ENCODE results near the gene SPACA7. TPM values are rescaled to one million over a fixed set of nuclear protein-coding genes. Genes with fewer than 3 reads are reported as not detected.

Gene SPACA7
- total RNA-seq, 3 donors from 2014 or later (not counting 1 experiment from before 2014, with no cell fraction given): not detected

DNA sequence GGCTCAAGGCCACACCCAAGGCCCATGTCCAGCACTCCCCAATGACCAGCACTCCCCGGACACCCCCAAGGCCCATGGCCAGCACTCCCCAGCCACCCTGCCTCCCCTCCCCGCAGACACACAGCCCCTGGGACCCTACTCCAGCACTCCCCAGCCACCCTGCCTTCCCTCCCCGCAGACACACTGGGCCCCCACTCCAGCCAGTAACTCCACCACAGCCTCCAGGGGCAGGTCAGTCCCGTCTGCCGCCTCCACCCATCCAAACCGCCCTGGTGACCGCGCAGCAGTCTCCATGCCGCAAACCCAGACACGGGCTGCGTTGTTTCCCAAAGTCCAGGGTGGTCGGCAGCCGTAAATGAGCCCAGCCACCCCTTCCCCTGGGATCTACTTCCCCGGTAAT is 70.7 kb downstream of the SPACA7 start:
- Mint-ChIP-seq H3K4me1 (no peaks in the 10 kb centered on the region), H3K36me3 (no peaks in the 10 kb centered on the region), H3K27me3 (ENCODE audit: low read depth in 2 of 2) (peaks cover 8 to 11% of the 10 kb centered on the region in 2 donors), H3K4me3 (no peak overlapping the region), H3K27ac (no peak overlapping the region), H3K9me3 (no peaks in the 10 kb centered on the region)
- 82% methylated on average over 14 of the region's 14 CpGs for WGBS (ENCODE audit: insufficient coverage)
- intact Hi-C loops (cut with micrococcal nuclease): loop anchor here (10.0 kb wide), 1 partner anchor 972 kb away; no protein-coding TSS in a partner anchor
- Histone ChIP-seq H3K27ac (ENCODE audit: low read length) (no peak overlapping the region), H3K4me3 (ENCODE audit: low read length) (no peak overlapping the region), H3K27me3 (ENCODE audit: control insufficient read depth, insufficient read depth, low read length) (no peaks in the 10 kb centered on the region), H3K36me3 (ENCODE audit: control insufficient read depth, insufficient read depth, low read length) (no peaks in the 10 kb centered on the region), H3K9me3 (ENCODE audit: control insufficient read depth, insufficient read depth, low read length) (no peaks in the 10 kb centered on the region), H3K4me1 (ENCODE audit: control insufficient read depth, insufficient read depth, low read length) (no peaks in the 10 kb centered on the region)
- no peak for ATAC-seq
- peak in 1 of 2 donors; percentile 9 for DNase-seq
- TF ChIP-seq, protein P1, sequence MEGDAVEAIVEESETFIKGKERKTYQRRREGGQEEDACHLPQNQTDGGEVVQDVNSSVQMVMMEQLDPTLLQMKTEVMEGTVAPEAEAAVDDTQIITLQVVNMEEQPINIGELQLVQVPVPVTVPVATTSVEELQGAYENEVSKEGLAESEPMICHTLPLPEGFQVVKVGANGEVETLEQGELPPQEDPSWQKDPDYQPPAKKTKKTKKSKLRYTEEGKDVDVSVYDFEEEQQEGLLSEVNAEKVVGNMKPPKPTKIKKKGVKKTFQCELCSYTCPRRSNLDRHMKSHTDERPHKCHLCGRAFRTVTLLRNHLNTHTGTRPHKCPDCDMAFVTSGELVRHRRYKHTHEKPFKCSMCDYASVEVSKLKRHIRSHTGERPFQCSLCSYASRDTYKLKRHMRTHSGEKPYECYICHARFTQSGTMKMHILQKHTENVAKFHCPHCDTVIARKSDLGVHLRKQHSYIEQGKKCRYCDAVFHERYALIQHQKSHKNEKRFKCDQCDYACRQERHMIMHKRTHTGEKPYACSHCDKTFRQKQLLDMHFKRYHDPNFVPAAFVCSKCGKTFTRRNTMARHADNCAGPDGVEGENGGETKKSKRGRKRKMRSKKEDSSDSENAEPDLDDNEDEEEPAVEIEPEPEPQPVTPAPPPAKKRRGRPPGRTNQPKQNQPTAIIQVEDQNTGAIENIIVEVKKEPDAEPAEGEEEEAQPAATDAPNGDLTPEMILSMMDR (IDR thresholded peaks at IDR 0.05): no peak

DNA sequence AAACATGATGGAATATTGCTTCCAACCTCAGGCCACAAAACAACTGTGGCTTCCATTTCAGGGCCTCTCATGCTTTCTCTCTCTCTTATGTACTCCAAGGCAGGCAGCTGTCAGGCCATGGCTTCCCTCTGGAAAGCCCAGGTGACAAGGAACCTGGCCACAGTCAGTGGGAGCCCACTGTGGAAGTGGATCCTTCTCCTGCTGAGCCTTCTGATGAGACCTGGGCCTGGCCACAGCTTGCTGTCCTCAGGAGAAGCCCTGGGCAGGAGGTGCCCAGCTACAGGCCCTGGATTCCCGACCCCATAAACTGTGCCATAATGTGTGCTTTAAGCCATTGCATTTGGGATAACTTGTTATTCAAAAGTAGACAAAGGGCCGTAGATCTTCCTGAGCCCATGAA is 71.2 kb downstream of the SPACA7 start:
- Mint-ChIP-seq H3K4me3 (no peak overlapping the region), H3K9me3 (no peaks in the 10 kb centered on the region), H3K4me1 (no peaks in the 10 kb centered on the region), H3K36me3 (no peaks in the 10 kb centered on the region), H3K27ac (no peak overlapping the region), H3K27me3 (ENCODE audit: low read depth in 2 of 2) (peaks cover 8 to 11% of the 10 kb centered on the region in 2 donors)
- no peaks in the 10 kb centered on the region for H3K27me3 ChIP-seq (ENCODE audit: control insufficient read depth, insufficient read depth, low read length)
- H3K36me3 ChIP-seq (ENCODE audit: control insufficient read depth, insufficient read depth, low read length): no peaks in the 10 kb centered on the region
- TF ChIP-seq, protein P1 (IDR thresholded peaks at IDR 0.05): no peak
- 89% methylated on average over 2 of the region's 2 CpGs for WGBS (ENCODE audit: insufficient coverage)
- H3K27ac ChIP-seq (ENCODE audit: low read length): no peak overlapping the region
- ATAC-seq (no peak), DNase-seq (no peak)
- intact Hi-C loops (cut with micrococcal nuclease): loop anchor here (10.0 kb wide), 1 partner anchor 973 kb away; no protein-coding TSS in a partner anchor
- no peaks in the 10 kb centered on the region for H3K4me1 ChIP-seq (ENCODE audit: control insufficient read depth, insufficient read depth, low read length)
- H3K4me3 ChIP-seq (ENCODE audit: low read length): no peak overlapping the region
- no peaks in the 10 kb centered on the region for H3K9me3 ChIP-seq (ENCODE audit: control insufficient read depth, insufficient read depth, low read length)

GRCh38 chr13:112447761-112448603 is 71.8 kb downstream of the SPACA7 start:
- Histone ChIP-seq H3K36me3 (ENCODE audit: control insufficient read depth, insufficient read depth, low read length) (no peaks in the 10 kb centered on the region), H3K4me3 (ENCODE audit: low read length) (no peak overlapping the region), H3K27me3 (ENCODE audit: control insufficient read depth, insufficient read depth, low read length) (no peaks in the 10 kb centered on the region), H3K27ac (ENCODE audit: low read length) (no peak overlapping the region), H3K9me3 (ENCODE audit: control insufficient read depth, insufficient read depth, low read length) (no peaks in the 10 kb centered on the region), H3K4me1 (ENCODE audit: control insufficient read depth, insufficient read depth, low read length) (no peaks in the 10 kb centered on the region)
- Mint-ChIP-seq H3K4me1 (no peaks in the 10 kb centered on the region), H3K27me3 (ENCODE audit: low read depth in 2 of 2) (peaks cover 8 to 10% of the 10 kb centered on the region in 2 donors), H3K4me3 (no peak overlapping the region), H3K9me3 (no peaks in the 10 kb centered on the region), H3K36me3 (no peaks in the 10 kb centered on the region), H3K27ac (no peak overlapping the region)
- TF ChIP-seq, protein P1 (IDR thresholded peaks at IDR 0.05): no peak
- peak in 1 of 2 donors; percentile 4 for DNase-seq
- WGBS (ENCODE audit: insufficient coverage): 85% methylated on average over 27 of the region's 27 CpGs
- intact Hi-C loops (cut with micrococcal nuclease): loop anchor here (10.0 kb wide), 1 partner anchor 973 kb away; no protein-coding TSS in a partner anchor
- ATAC-seq: no peak
